Aorta (tissue), 5 donors: ENCODE data around the gene NACA2. TPM values are rescaled to one million over a fixed set of nuclear protein-coding genes. Genes with fewer than 3 reads are reported as not detected.
"Not testable (repeated sequence)": the region's sequence is repeated elsewhere in the genome, so short reads cannot be mapped to it uniquely, and the experiment has no call there.

Experiments used
- ATAC-seq: fragments of 200-7000 bp; cut with Tn5 transposase; one replicate; pipeline ENCODE4 v1.9.1; 2022; ENCODE audit warnings: moderate library complexity; ENCODE audit not compliant: low FRiP score
- DNase-seq, 2 donors: peaks; one replicate each; pipeline ENCODE4 v3.0.0-alpha.2; 2020
- H3K27ac ChIP-seq, 2 donors: one replicate each; pipeline ENCODE4 v1.5.1; 2013; ENCODE audit warnings: low read length in 2 of 2, mild to moderate bottlenecking in 2 of 2, moderate library complexity in 2 of 2, control low read depth in 1 of 2, inconsistent platforms in 1 of 2, low read depth in 1 of 2
- H3K27me3 ChIP-seq, 2 donors: one replicate each; pipeline ENCODE4 v1.6.1; 2013; ENCODE audit warnings: control low read depth in 1 of 2, low read length in 1 of 2, mild to moderate bottlenecking in 1 of 2, moderate library complexity in 1 of 2; ENCODE audit not compliant: insufficient read depth in 2 of 2, control insufficient read depth in 1 of 2
- H3K36me3 ChIP-seq, 2 donors: one replicate each; pipeline ENCODE4 v1.6.1; 2013; ENCODE audit warnings: control low read depth in 1 of 2, low read length in 1 of 2, mild to moderate bottlenecking in 1 of 2; ENCODE audit not compliant: insufficient read depth in 2 of 2, control insufficient read depth in 1 of 2
- H3K4me1 ChIP-seq, 2 donors: one replicate each; pipeline ENCODE4 v1.6.1; 2013; ENCODE audit warnings: low read length in 2 of 2, control low read depth in 1 of 2, mild to moderate bottlenecking in 1 of 2, moderate library complexity in 1 of 2; ENCODE audit not compliant: insufficient read depth in 2 of 2, control insufficient read depth in 1 of 2
- H3K4me3 ChIP-seq, 2 donors: one replicate each; pipeline ENCODE4 v1.5.1; 2013; ENCODE audit warnings: low read length in 2 of 2, control low read depth in 1 of 2, mild to moderate bottlenecking in 1 of 2
- H3K9me3 ChIP-seq: one replicate; pipeline ENCODE4 v1.6.1; 2013; ENCODE audit warnings: mild to moderate bottlenecking, low read length; ENCODE audit not compliant: control insufficient read depth
- WGBS, 2 donors: extraction: QIAGEN DNeasy Blood & Tissue Kit; methylation state at CpG; one replicate each; pipeline ENCODE4 v1.1.7; 2013; 5-methylcytosine and 5-hydroxymethylcytosine counted together
- intact Hi-C, 2 donors: fragments of 100-400 bp; cut with DNase I; formaldehyde crosslinking; loops; one replicate each; pipeline versions ENCODE4 v1.14.2 to v1.15.0; 2022
- long read RNA-seq, 2 donors: library from polyadenylated mRNA; unstranded; transcript quantifications; one replicate each; pipeline ENCODE4 v2.0.0, GENCODE V29; 2020 to 2021
- polyA plus RNA-seq, 2 donors: library from polyadenylated mRNA; stranded (reverse); fragments of 200-250 nt; gene quantifications; one replicate each; pipeline ENCODE4 v1.2.3, GENCODE V29; 2013
- total RNA-seq, 2 donors: library from RNA; stranded (reverse); fragmentation: NEBNext Ultra II Directional; extraction: Animal tissue kit (Norgen Biotek cat#: 25700); gene quantifications; one replicate each; pipeline ENCODE4 v1.2.1, GENCODE V29; 2021
- donor health status: healthy with polysubstance abuse.
- donor health status: Bipolar disorder and iron deficiency.
- donor health status: DM: no; HTN: no; CAD: no.
- donor health status: DM: no; HTN: no; CAD: no.
- donor health status: DM: yes; HTN: yes; CAD: no.

The NACA2 gene
- total RNA-seq: not detected
- under 1 TPM in 1 of 2 donors, not detected in 1; 0.20 TPM for polyA plus RNA-seq
- long read RNA-seq, donor 1, partial matches to known transcripts: 0 of 1 reads
- long read RNA-seq, donor 1, other reads (novel, unspliced or antisense): 0 of 1 reads
- long read RNA-seq, donor 2: 0 reads

DNA sequence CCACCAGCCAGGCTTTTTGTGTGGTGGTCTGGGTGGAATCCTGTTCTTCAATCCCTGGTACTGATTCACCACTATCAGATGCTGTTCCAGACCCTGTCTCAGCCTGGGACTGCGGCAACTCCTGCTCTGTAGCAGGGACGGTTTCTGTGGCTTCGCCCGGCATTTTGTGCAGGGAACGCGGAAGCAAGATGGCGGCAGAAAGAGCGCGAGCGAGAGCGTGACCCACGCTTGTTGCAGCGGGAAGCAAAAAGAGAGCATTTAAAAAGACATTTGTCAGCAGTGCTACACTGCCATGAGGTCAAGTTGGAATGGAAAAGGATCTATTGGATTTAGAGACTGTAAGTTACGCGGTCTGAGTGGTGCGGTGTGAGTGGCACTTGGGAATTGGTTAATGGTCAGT lies at the start of gene NACA2:
Gene NACA2 (minus strand): TSS at position 202 of the 400 bp plus-strand sequence. CDS start 39 bp downstream, at position 163.
- WGBS, 2 donors: 96 to 97% methylated on average over 16 of the region's 16 CpGs
- DNase-seq (no peak), ATAC-seq (no peak)
- Histone ChIP-seq H3K4me3 (no peak within 1 kb of the TSS), H3K27me3 (no peaks in the 10 kb centered on the region), H3K9me3 (peaks cover 2% of the 10 kb centered on the region), H3K36me3 (no peaks in the 10 kb centered on the region), H3K4me1 (no peaks in the 10 kb centered on the region), H3K27ac (no peak within 1 kb of the TSS)
- intact Hi-C loops: no loop called here

- Histone ChIP-seq H3K4me3 (no peak overlapping the region), H3K9me3 (no peaks in the 10 kb centered on the region), H3K27ac (no peak overlapping the region), H3K36me3 (no peaks in the 10 kb centered on the region), H3K4me1 (no peaks in the 10 kb centered on the region), H3K27me3 (no peaks in the 10 kb centered on the region)
- ATAC-seq (no peak), DNase-seq (no peak)
- 76 to 85% methylated on average over 1 of the region's 1 CpG for WGBS, 2 donors
- intact Hi-C loops: no loop called here
These were observed 48.8 kb upstream of the NACA2 start for GRCh38 chr17:61639818-61640217.

- H3K27me3 ChIP-seq: no peaks in the 10 kb centered on the region
- H3K4me3 ChIP-seq: no peak overlapping the region
- no peaks in the 10 kb centered on the region for H3K9me3 ChIP-seq
- intact Hi-C loops: no loop called here
- no peak for DNase-seq
- no peaks in the 10 kb centered on the region for H3K36me3 ChIP-seq
- WGBS, 2 donors: 36 to 48% methylated on average over 1 of the region's 1 CpG
- no peaks in the 10 kb centered on the region for H3K4me1 ChIP-seq
- no peak overlapping the region for H3K27ac ChIP-seq
- ATAC-seq: no peak
These were observed 47.1 kb upstream of the NACA2 start for GRCh38 chr17:61638087-61638486.

DNA sequence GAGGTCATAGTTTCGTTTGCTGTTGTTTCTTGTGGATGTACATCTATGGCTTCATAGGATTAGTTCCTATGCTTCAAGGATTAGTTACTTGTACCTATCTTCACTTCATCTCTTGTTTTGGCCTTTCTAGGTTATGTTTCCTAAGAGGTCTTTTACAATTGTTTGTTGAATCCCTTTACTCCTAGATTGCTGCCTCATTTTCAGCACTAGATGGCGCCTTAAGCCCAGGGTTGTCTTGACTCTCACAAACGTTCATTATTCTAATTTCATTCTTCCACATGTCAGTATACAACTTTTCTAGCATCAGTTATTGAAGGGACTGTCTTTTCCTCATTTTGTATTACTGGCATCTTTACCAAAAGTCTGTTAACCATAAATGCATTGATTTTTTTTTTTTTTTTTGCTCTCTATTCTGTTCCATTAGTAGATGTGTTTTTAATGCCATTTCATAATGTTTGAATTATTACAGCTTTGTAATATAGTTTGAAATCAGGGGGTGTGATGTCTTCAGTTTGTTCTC lies 45.0 kb upstream of the NACA2 start:
- ATAC-seq: no peak
- Histone ChIP-seq H3K27ac (no peak overlapping the region), H3K36me3 (no peaks in the 10 kb centered on the region), H3K4me3 (no peak overlapping the region), H3K4me1 (no peaks in the 10 kb centered on the region), H3K9me3 (no peaks in the 10 kb centered on the region), H3K27me3 (no peaks in the 10 kb centered on the region)
- DNase-seq: no peak
- intact Hi-C loops: no loop called here
- 8 to 9% methylated on average over 3 of the region's 3 CpGs for WGBS, 2 donors

- Histone ChIP-seq H3K4me3 (no peak overlapping the region), H3K36me3 (no peaks in the 10 kb centered on the region), H3K27ac (no peak overlapping the region), H3K9me3 (no peaks in the 10 kb centered on the region), H3K4me1 (no peaks in the 10 kb centered on the region), H3K27me3 (no peaks in the 10 kb centered on the region)
- 70 to 75% methylated on average over 5 of the region's 5 CpGs for WGBS, 2 donors
- intact Hi-C loops: no loop called here
- no peak for ATAC-seq
- no peak for DNase-seq
These were observed 44.0 kb upstream of the NACA2 start for GRCh38 chr17:61634942-61635538.

DNA sequence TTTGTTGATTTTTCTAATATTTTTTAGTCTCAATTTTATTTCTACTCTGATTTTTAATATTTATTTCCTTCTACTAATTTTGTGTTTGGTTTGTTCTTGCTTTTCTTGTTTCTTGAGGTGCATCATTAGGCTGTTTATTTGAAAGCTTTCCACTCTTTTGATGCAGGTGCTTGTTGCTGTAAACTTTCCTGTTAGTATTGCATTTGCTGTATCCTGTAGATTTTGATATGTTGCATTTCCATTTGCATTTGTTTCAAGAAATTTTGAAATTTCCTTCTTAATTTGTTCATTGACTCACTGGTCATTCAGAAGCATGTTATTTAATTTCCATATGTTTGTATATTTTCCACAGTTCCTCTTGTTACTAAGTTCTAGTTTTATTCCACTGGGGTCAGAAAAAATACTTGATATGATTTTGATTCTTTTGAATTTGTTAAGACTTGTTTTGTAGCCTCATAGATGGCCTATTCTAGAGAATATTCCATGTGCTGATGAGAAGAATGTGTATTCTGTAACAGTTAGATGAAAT lies 43.1 kb upstream of the NACA2 start:
- Histone ChIP-seq H3K9me3 (no peaks in the 10 kb centered on the region), H3K36me3 (no peaks in the 10 kb centered on the region), H3K27me3 (no peaks in the 10 kb centered on the region), H3K4me3 (no peak overlapping the region), H3K4me1 (no peaks in the 10 kb centered on the region), H3K27ac (no peak overlapping the region)
- no peak for DNase-seq
- intact Hi-C loops: no loop called here
- no peak for ATAC-seq

DNA sequence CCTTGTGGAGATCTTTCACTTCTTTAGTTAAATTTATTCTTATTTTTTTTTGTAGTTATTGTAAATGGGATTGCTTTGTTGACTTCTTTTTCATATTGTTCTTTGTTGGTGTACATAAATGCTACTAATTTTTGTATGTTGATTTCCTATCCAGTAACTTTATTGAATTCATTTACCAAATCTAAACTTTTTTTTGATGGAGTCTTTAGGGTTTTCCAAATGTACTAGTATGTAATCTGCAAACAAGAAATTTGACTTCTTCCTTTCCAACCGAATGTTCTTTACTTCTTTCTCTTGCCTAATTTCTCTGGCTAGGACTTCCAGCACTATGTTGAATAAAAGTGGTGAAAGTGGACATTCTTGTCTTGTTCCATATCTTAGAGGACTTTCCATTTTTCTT lies 41.8 kb upstream of the NACA2 start:
- no peaks in the 10 kb centered on the region for H3K4me1 ChIP-seq
- 83 to 85% methylated on average over 1 of the region's 1 CpG for WGBS, 2 donors
- intact Hi-C loops: no loop called here

DNA sequence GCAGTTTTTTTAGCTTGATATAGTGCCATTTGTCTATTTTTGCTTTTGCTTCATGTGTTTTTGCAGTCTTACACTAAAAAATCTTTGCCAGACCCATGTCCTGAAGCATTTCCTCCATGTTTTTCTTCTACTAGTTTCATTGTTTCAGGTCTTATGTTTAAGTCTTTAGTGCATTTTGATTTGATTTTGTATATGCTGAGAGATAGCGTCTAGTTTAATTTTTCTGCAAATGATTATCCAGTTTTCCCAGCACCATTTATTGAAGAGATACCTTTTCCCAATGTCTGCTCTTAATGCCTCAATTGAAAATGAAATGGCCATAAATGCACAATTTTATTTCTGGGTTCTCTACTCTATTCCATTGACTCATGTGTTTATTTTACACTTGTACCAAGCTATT lies 40.8 kb upstream of the NACA2 start:
- no peaks in the 10 kb centered on the region for H3K4me1 ChIP-seq
- no peaks in the 10 kb centered on the region for H3K9me3 ChIP-seq
- DNase-seq: no peak
- no peak overlapping the region for H3K27ac ChIP-seq
- no peaks in the 10 kb centered on the region for H3K36me3 ChIP-seq
- ATAC-seq: no peak
- 66 to 71% methylated on average over 1 of the region's 1 CpG for WGBS, 2 donors
- no peak overlapping the region for H3K4me3 ChIP-seq
- no peaks in the 10 kb centered on the region for H3K27me3 ChIP-seq
- intact Hi-C loops: no loop called here

More for the DNA sequence above, 41.8 kb upstream of the NACA2 start:
- Histone ChIP-seq H3K4me3 (no peak overlapping the region), H3K27me3 (no peaks in the 10 kb centered on the region), H3K36me3 (no peaks in the 10 kb centered on the region), H3K27ac (no peak overlapping the region), H3K9me3 (no peaks in the 10 kb centered on the region)
- DNase-seq (no peak), ATAC-seq (no peak)

DNA sequence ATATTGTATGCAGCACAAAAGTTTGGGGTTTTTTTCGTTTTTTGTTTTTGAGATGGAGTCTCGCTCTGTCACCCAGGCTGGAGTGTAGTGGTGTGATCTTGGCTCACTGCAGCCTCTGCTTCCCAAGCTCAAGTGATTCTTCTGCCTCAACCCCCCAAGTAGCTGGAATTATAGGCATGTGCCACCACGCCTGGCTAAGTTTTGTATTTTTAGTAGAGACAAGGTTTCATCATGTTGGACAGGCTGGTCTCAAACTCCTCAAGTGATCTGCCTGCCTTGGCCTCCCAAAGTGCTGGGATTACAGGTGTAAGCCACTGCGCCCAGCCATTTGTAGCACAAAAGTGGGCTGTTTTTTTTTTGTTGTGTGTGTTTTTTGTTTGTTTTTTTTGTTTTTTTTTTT lies 37.1 kb upstream of the NACA2 start:
- H3K27me3 ChIP-seq, DNase-seq, H3K36me3 ChIP-seq, H3K4me1 ChIP-seq, H3K9me3 ChIP-seq, H3K27ac ChIP-seq, H3K4me3 ChIP-seq, intact Hi-C loops, ATAC-seq: not testable (repeated sequence)
- 73% methylated on average over 4 of the region's 4 CpGs for WGBS, 2 donors
